GM13977 (cell line): Measurements from ENCODE around the gene PKD2.
"Not testable (repeated sequence)": the region's sequence is repeated elsewhere in the genome, so short reads cannot be mapped to it uniquely, and the experiment has no call there.

Experiments
- DNase-seq: peaks from one replicate; pipeline ENCODE4 v3.0.0; 2012; ENCODE audit warnings: low spot score
- in situ Hi-C: fragments of 300-500 bp; cut with MboI; formaldehyde crosslinking; loops from one replicate; pipeline ENCODE4 v1.12.0; 2022; ENCODE audit warnings: low sequenced_read_pairs, low pct_unique_long_range_greater_than_20kb, mixed read lengths, inconsistent platforms; ENCODE audit not compliant: unreplicated experiment
- TF ChIP-seq, protein P1 (sequence below): IDR thresholded peaks from 2 replicates; pipeline ENCODE4 v1.5.1; 2012; ENCODE audit warnings: mild to moderate bottlenecking, control low read depth; ENCODE audit not compliant: insufficient read depth; ENCODE audit errors: extremely low read depth, missing control alignments

PKD2 gene

DNA sequence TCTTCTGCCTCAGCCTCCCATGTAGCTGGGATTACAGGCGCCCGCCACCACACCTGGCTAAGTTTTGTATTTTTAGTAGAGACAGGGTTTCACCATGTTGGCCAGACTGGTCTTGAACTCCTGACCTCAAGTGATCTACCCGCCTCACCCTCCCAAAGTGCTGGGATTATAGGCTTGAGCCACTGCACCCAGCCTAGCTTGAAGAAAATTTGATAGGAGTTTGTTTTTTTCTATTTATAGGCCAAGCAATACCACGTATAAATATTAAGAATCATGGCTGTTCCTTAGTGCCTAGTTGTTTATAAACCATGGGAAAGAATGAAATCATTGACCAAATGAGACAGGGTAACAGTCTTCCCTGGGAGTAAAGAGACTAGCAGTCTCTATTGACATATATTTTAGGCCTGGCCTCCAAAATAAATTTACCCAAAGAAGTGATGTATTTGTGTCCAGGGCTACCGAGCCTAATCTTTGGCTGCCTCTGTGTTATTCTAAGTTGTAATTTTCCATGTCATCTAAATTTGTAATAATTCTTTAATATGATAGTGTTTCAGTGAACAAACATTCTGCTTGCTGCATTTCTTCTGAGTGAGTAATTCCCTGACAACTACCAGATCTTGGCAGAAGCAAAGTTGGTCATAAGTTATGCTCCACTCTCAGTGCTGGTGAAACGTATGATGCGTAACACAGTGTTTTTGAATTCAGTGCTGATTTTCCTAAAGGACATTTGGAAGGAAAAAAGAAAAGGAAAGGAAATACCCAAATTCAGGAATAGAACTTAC, 10.3 kb downstream of the PKD2 start:
- TF ChIP-seq, protein P1, sequence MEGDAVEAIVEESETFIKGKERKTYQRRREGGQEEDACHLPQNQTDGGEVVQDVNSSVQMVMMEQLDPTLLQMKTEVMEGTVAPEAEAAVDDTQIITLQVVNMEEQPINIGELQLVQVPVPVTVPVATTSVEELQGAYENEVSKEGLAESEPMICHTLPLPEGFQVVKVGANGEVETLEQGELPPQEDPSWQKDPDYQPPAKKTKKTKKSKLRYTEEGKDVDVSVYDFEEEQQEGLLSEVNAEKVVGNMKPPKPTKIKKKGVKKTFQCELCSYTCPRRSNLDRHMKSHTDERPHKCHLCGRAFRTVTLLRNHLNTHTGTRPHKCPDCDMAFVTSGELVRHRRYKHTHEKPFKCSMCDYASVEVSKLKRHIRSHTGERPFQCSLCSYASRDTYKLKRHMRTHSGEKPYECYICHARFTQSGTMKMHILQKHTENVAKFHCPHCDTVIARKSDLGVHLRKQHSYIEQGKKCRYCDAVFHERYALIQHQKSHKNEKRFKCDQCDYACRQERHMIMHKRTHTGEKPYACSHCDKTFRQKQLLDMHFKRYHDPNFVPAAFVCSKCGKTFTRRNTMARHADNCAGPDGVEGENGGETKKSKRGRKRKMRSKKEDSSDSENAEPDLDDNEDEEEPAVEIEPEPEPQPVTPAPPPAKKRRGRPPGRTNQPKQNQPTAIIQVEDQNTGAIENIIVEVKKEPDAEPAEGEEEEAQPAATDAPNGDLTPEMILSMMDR: no peak
- no peak for DNase-seq
- in situ Hi-C loops: no loop called here

DNA sequence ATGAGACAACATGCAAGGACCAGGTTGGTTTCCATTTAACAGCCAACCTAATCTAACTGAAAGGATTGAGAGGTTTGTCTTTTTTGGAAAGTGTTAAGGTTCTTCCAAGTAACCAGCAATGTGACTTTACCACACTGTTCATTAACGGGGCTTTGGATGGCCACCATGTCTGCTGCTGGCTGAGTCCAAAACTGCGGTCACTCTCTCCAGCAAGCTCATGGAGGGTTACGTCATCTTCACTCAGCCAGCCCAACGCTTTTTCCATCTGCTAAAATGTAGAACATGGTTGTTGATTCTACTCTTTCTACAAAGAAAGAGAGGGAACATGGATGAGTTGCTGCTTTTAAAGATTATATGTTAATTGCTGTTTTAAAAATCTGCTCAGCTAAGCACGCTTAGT, 11.0 kb downstream of the PKD2 start:
- TF ChIP-seq, protein P1: no peak
- no peak for DNase-seq
- in situ Hi-C loops: no loop called here

DNA sequence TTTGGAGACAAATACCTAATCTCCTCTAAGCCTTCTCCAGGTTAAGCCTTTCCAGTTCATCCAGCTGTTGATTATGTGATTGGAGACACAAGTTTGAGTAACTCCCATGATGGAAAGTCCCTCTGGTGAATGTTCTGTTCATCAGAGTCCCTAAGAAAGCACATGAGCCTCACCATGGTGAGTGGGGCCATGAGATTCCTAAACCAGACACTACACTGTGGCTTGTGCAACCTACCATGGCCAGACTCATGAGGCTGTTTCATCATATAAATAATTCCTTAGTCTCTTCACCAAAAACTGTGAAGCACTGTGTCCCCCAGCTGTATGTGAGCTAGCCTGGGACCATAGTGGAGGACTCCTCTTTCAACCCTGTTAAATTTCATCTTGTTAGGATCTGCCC, 14.4 kb downstream of the PKD2 start:
- no peak for DNase-seq
- in situ Hi-C loops: no loop called here
- TF ChIP-seq, protein P1: no peak

DNA sequence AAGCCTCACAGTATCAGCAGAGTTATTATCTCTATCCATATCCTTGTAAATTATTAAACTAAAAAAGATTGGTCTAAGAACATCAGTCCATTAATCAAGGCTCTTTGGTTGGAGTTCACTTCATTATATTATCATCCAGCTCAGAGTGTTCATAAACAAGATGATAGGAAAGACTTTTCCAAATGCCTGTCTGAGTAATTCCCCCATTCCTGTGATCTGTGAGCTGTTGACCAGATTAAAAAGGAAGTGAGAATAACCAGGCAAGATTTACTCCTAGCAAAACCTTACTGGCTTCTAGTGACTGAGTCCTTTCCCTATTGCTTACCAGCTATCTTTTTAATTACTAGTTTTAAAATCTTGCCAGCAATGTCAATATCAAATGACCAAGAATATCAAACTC, 14.9 kb downstream of the PKD2 start:
- in situ Hi-C loops: no loop called here
- DNase-seq: no peak
- TF ChIP-seq, protein P1: no peak

DNA sequence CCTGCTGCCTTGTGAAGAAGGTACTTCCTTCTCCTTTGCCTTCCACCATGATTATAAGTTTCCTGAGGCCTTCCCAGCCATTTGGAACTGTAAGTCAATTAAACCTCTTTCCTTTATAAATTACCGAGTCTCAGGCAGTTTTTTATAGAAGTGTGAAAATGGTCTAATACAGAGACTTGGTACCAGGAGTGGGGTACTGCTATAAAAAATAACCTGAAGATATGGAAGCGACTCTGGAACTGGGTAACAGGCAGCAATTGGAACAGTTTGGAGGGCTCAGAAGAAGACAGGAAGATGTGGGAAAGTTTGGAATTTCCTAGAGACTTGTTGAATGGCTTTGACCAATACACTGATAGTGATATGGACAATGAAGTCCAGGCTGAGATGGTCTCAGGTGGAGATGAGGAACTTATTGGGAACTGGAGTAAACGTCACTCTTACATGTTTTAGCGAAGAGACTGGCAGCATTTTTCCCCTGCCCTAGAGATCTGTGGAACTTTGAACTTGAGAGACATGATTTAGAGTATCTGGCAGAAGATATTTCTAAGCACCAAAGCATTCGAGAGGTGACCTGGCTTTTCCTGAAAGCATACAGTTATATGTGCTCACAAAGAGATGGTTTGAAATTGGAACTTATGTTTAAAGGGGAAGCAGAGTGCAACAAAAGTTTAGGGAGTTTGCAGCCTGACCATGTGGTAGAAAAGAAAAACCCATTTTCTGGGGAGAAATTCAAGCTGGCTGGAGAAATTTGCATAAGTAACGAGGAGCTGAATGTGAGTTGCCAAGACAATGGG, 18.6 kb downstream of the PKD2 start:
- DNase-seq: not testable (repeated sequence)
- in situ Hi-C loops: loop anchor here (25.0 kb wide), 1 partner anchor 486 kb away; the partner anchor contains the start of gene PYURF

DNA sequence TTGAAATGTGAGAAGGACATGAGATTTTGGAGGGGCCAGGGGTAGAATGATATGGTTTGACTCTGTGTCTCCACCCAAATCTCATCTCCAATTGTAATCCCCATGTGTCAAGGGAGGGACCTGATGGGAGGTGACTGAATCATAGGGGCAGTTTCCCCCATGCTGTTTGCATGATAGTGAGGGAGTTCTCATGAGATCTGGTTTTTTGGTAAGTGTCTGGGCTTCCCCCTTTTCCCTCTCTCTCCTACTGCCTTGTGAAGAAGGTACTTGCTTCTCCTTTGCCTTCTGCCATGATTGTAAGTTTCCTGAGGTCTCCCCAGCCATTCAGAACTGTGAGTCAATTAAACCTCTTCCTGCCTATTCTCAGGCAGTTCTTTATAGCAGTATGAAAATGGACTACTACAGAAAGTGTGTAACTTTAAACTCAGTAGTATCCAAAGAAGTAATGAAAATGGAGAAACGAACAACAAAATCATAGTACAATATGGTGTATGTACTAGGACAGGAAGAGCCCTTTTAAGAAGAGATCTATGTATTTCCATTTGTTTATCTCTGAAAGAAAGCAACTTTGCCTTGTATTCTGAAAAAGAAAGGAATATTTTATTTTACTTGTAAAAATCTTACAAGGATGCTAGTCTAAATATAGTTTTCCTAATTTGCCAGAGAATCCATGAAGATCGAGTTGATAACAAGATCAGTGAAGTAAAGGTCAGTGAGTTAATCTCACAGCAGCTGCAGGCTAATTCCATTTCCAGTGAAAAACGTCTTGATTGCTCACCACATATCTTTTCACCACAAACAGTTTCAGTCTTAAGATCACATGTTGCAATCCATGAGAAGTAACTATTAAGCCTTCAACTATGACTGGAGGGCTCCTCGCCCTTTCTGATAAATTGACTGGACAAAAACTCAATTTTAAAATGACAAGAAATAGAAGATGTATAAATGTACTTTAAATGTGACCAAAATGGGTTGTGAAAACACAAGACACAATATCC, 20.5 kb downstream of the PKD2 start:
- TF ChIP-seq, protein P1: no peak
- in situ Hi-C loops: loop anchor here (25.0 kb wide), 1 partner anchor 484 kb away; the partner anchor contains the start of gene PYURF
- DNase-seq: no peak
